ENCODE measurements around the gene ASB16.

- TF ChIP-seq ZNF274 (IDR thresholded peaks at IDR 0.05; ENCODE audit: low read depth, low read length), result no peak
- no peak for TF ChIP-seq YY1 (IDR thresholded peaks at IDR 0.05; ENCODE audit: insufficient read depth, insufficient read length)
Measured at GRCh38 chr17:44121997-44122815, 48.3 kb upstream of the ASB16 start.

Data from NT2/D1 (cell line).